H9 (cell line): ENCODE data around the gene SLC35B2. TPM values are rescaled to one million over a fixed set of nuclear protein-coding genes. Genes with fewer than 3 reads are reported as not detected.

ENCODE experiments used
- DNase-seq: peaks from one replicate; pipeline ENCODE4 v3.0.0-alpha.2; 2017
- H2AFZ ChIP-seq: one replicate; pipeline ENCODE4 v1.6.1; 2013; ENCODE audit warnings: mild to moderate bottlenecking, low read length, control low read depth, moderate library complexity
- H2AK5ac ChIP-seq: 2 replicates; pipeline ENCODE4 v1.6.1; 2013; ENCODE audit warnings: low read length, control low read depth, mixed read lengths; ENCODE audit not compliant: insufficient read length
- H2BK120ac ChIP-seq: one replicate; pipeline ENCODE4 v1.6.1; 2013; ENCODE audit warnings: low read depth, mild to moderate bottlenecking, low read length, control low read depth, inconsistent platforms; ENCODE audit not compliant: poor library complexity, severe bottlenecking
- H2BK12ac ChIP-seq: 2 replicates; pipeline ENCODE4 v1.6.1; 2013; ENCODE audit warnings: low read length, control low read depth, mixed read lengths, low read depth; ENCODE audit not compliant: insufficient read length
- H2BK15ac ChIP-seq: 2 replicates; pipeline ENCODE4 v1.6.1; 2013; ENCODE audit warnings: low read depth, low read length, control low read depth
- H2BK20ac ChIP-seq: one replicate; pipeline ENCODE4 v1.6.1; 2013; ENCODE audit warnings: low read depth, mild to moderate bottlenecking, low read length, control low read depth, inconsistent platforms; ENCODE audit not compliant: poor library complexity, severe bottlenecking
- H2BK5ac ChIP-seq: 2 replicates; pipeline ENCODE4 v1.6.1; 2013; ENCODE audit warnings: low read length, control low read depth, mixed read lengths; ENCODE audit not compliant: insufficient read length
- H3K14ac ChIP-seq: 2 replicates; pipeline ENCODE4 v1.6.1; 2013; ENCODE audit warnings: low read length, control low read depth; ENCODE audit not compliant: insufficient read depth
- H3K18ac ChIP-seq: 2 replicates; pipeline ENCODE4 v1.6.1; 2013; ENCODE audit warnings: low read depth, mild to moderate bottlenecking, mixed read lengths, low read length, control low read depth; ENCODE audit not compliant: insufficient read length
- H3K23ac ChIP-seq: 2 replicates; pipeline ENCODE4 v1.6.1; 2013; ENCODE audit warnings: low read length, control low read depth, mixed read lengths, low read depth; ENCODE audit not compliant: insufficient read length
- H3K23me2 ChIP-seq: 2 replicates; pipeline ENCODE4 v1.6.1; 2013; ENCODE audit warnings: low read depth, mild to moderate bottlenecking, mixed read lengths, low read length, control low read depth; ENCODE audit not compliant: insufficient read length, poor library complexity, severe bottlenecking
- H3K27ac ChIP-seq: 2 replicates; pipeline ENCODE4 v1.5.1; 2013; ENCODE audit warnings: low read length, control low read depth, mixed read lengths, low read depth; ENCODE audit not compliant: insufficient read length
- H3K27me3 ChIP-seq: 2 replicates; pipeline ENCODE4 v1.6.1; 2013; ENCODE audit warnings: low read length, control low read depth, inconsistent platforms; ENCODE audit not compliant: insufficient read depth
- H3K4ac ChIP-seq: 2 replicates; pipeline ENCODE4 v1.6.1; 2013; ENCODE audit warnings: low read depth, mild to moderate bottlenecking, control low read depth, inconsistent platforms, low read length, moderate library complexity
- H3K4me1 ChIP-seq: 2 replicates; pipeline ENCODE4 v1.6.1; 2013; ENCODE audit warnings: low read length, control low read depth, inconsistent platforms; ENCODE audit not compliant: insufficient read depth
- H3K4me2 ChIP-seq: 2 replicates; pipeline ENCODE4 v1.6.1; 2013; ENCODE audit warnings: low read length, control low read depth, mixed read lengths; ENCODE audit not compliant: insufficient read length, insufficient read depth
- H3K56ac ChIP-seq: 2 replicates; pipeline ENCODE4 v1.6.1; 2013; ENCODE audit warnings: low read depth, mild to moderate bottlenecking, mixed read lengths, low read length, control low read depth; ENCODE audit not compliant: insufficient read length
- H3K79me1 ChIP-seq: 2 replicates; pipeline ENCODE4 v1.6.1; 2013; ENCODE audit warnings: low read depth, mild to moderate bottlenecking, moderate library complexity, low read length, control low read depth, inconsistent platforms; ENCODE audit not compliant: insufficient read depth, poor library complexity, severe bottlenecking
- H3K79me2 ChIP-seq: 2 replicates; pipeline ENCODE4 v1.6.1; 2013; ENCODE audit warnings: low read length, control low read depth, inconsistent platforms; ENCODE audit not compliant: insufficient read depth
- H3K9ac ChIP-seq: 2 replicates; pipeline ENCODE4 v1.6.1; 2013; ENCODE audit warnings: low read length, control low read depth, mixed read lengths; ENCODE audit not compliant: insufficient read length; ENCODE audit errors: extremely low read depth
- H3K9me3 ChIP-seq: one replicate; pipeline ENCODE4 v1.6.1; 2013; ENCODE audit warnings: low read depth, low read length, inconsistent platforms; ENCODE audit not compliant: control insufficient read depth
- H3T11ph ChIP-seq: one replicate; pipeline ENCODE4 v1.6.1; 2013; ENCODE audit warnings: mild to moderate bottlenecking, low read length, control low read depth, inconsistent platforms
- H4K20me1 ChIP-seq: one replicate; pipeline ENCODE4 v1.6.1; 2013; ENCODE audit not compliant: control insufficient read depth, insufficient read length, insufficient read depth
- H4K5ac ChIP-seq: 2 replicates; pipeline ENCODE4 v1.6.1; 2013; ENCODE audit warnings: low read depth, mild to moderate bottlenecking, mixed read lengths, low read length, control low read depth; ENCODE audit not compliant: insufficient read length
- H4K8ac ChIP-seq: replicated peaks from 2 replicates; pipeline ENCODE4 v1.6.1; 2013; ENCODE audit warnings: low read length, control low read depth, mixed read lengths, low read depth; ENCODE audit not compliant: insufficient read length
- H4K91ac ChIP-seq: 2 replicates; pipeline ENCODE4 v1.6.1; 2013; ENCODE audit warnings: low read depth, mild to moderate bottlenecking, moderate library complexity, mixed read lengths, low read length, control low read depth; ENCODE audit not compliant: insufficient read length
- H3K27ac Mint-ChIP-seq, 3 experiments: 2 replicates in 2 of 3; 3 replicates in 1 of 3; pipeline ENCODE4 v1.8.0; 2020 to 2021; ENCODE audit warnings: mixed read lengths in 3 of 3, mild to moderate bottlenecking in 1 of 3, moderate library complexity in 1 of 3
- H3K27me3 Mint-ChIP-seq: 2 replicates; pipeline ENCODE4 v1.8.0; 2021; ENCODE audit warnings: low read depth, mild to moderate bottlenecking, moderate library complexity, mixed read lengths
- H3K36me3 Mint-ChIP-seq, 3 experiments: 2 replicates in 2 of 3; 3 replicates in 1 of 3; pipeline ENCODE4 v1.8.0; 2020 to 2021; ENCODE audit warnings: low read depth in 3 of 3, mixed read lengths in 3 of 3; ENCODE audit not compliant: insufficient read depth in 1 of 3
- H3K4me1 Mint-ChIP-seq, 2 experiments: 2 replicates each; pipeline ENCODE4 v1.8.0; 2020; ENCODE audit warnings: mixed read lengths in 2 of 2
- H3K4me3 Mint-ChIP-seq, 2 experiments: 2 replicates in 1 of 2; 3 replicates in 1 of 2; pipeline ENCODE4 v1.8.0; 2020 to 2021; ENCODE audit warnings: mild to moderate bottlenecking in 2 of 2, mixed read lengths in 2 of 2, moderate library complexity in 1 of 2
- H3K9me3 Mint-ChIP-seq, 2 experiments: 2 replicates in 1 of 2; 3 replicates in 1 of 2; pipeline ENCODE4 v1.8.0; 2020; ENCODE audit warnings: mild to moderate bottlenecking in 2 of 2, mixed read lengths in 2 of 2, moderate library complexity in 1 of 2
- WGBS: extraction: QIAGEN DNeasy Blood & Tissue Kit; methylation state at CpG from one replicate; pipeline ENCODE4 v1.1.7; 2013; ENCODE audit warnings: missing lambda C conversion rate, low lambda C conversion rate, mixed read lengths; ENCODE audit not compliant: insufficient read length; ENCODE audit errors: extremely low coverage; 5-methylcytosine and 5-hydroxymethylcytosine counted together
- total RNA-seq: library from RNA; stranded (reverse); gene quantifications from 2 replicates; pipeline ENCODE4 v1.2.1, GENCODE V29; 2021
- TF ChIP-seq, protein P1 (sequence below): fragments of 200-600 bp; sonication (generic); conservative IDR thresholded peaks from 3 replicates; pipeline ENCODE4 v1.8.0; 2021; ENCODE audit warnings: antibody characterized with exemption, mild to moderate bottlenecking

Gene SLC35B2
- total RNA-seq, 1 experiment from 2014 or later = 34.5 TPM

DNA sequence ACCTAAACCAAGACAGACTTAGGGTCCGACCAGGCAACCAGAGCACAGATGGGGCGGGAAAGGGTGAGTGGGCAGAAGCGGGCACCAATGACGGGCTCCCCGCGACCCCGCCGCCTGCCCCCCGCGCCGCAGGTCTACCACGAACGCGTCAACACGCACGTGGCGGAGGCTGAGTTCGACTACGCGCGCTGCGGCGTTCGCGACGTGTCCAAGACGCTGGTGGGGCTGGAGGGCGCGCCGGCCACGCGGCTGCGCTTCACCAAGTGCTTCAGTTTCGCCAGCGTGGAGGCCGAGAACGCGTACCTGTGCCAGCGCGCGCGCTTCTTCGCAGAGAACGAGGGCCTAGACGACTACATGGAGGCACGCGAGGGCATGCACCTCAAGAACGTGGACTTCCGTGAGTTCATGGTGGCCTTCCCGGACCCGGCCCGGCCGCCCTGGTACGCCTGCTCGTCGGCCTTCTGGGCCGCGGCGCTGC, 18.0 kb upstream of the SLC35B2 start:
- WGBS = no CpG with 5 or more reads among the region's 59 CpGs
- Histone ChIP-seq H3K4me1 (peaks cover 4% of the 10 kb centered on the region; the same call in 1 of the 2 replicates), H3K4me2 (no peak overlapping the region), H3K9me3 (no peaks in the 10 kb centered on the region), H4K20me1 (peaks cover 3% of the 10 kb centered on the region), H2BK5ac (no peak overlapping the region), H3K79me1 (no peaks in the 10 kb centered on the region), H2BK20ac (no peak overlapping the region), H2BK15ac (no peak overlapping the region), H2AFZ (no peak overlapping the region), H3T11ph (no peak overlapping the region), H3K79me2 (no peaks in the 10 kb centered on the region), H2BK12ac (no peak overlapping the region), H2BK120ac (no peak overlapping the region), H2AK5ac (no peak overlapping the region), H3K9ac (no peak overlapping the region), H3K56ac (no peak overlapping the region), H3K18ac (no peak overlapping the region), H3K27ac (no peak overlapping the region), H3K23ac (no peak overlapping the region), H3K14ac (no peak overlapping the region), H3K27me3 (no peaks in the 10 kb centered on the region), H4K8ac (no peak overlapping the region), H4K5ac (no peak overlapping the region), H4K91ac (no peak overlapping the region), H3K4ac (no peak overlapping the region), H3K23me2 (peaks cover 2% of the 10 kb centered on the region)
- Mint-ChIP-seq H3K36me3 (no peaks in the 10 kb centered on the region; a peak in 1 of 7 replicates), H3K27ac (no peak overlapping the region), H3K4me1 (peaks cover 9 to 22% of the 10 kb centered on the region in 2 experiments), H3K9me3 (no peaks in the 10 kb centered on the region), H3K4me3 (no peak overlapping the region), H3K27me3 (peaks cover 6% of the 10 kb centered on the region)
- TF ChIP-seq, protein P1, sequence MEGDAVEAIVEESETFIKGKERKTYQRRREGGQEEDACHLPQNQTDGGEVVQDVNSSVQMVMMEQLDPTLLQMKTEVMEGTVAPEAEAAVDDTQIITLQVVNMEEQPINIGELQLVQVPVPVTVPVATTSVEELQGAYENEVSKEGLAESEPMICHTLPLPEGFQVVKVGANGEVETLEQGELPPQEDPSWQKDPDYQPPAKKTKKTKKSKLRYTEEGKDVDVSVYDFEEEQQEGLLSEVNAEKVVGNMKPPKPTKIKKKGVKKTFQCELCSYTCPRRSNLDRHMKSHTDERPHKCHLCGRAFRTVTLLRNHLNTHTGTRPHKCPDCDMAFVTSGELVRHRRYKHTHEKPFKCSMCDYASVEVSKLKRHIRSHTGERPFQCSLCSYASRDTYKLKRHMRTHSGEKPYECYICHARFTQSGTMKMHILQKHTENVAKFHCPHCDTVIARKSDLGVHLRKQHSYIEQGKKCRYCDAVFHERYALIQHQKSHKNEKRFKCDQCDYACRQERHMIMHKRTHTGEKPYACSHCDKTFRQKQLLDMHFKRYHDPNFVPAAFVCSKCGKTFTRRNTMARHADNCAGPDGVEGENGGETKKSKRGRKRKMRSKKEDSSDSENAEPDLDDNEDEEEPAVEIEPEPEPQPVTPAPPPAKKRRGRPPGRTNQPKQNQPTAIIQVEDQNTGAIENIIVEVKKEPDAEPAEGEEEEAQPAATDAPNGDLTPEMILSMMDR = no peak
- no peak for DNase-seq
